Lung (tissue), 12 donors: ENCODE results near the gene IL17RD. TPM values are rescaled to one million over a fixed set of nuclear protein-coding genes. Genes with fewer than 3 reads are reported as not detected.
A peak's percentile ranks its signal among the peaks of the same experiment; 100 is the strongest.

Experiments
- ATAC-seq: fragments of 200-7000 bp; cut with Tn5 transposase; one replicate; pipeline ENCODE4 v1.9.1; 2020; ENCODE audit warnings: moderate number of reproducible peaks; ENCODE audit not compliant: insufficient read depth, low FRiP score
- DNase-seq, 3 donors: peaks; one replicate each; pipeline ENCODE4 v3.0.0-alpha.2; 2013 to 2017
- H3K27ac ChIP-seq, 2 donors: one replicate each; pipeline ENCODE4 v1.5.1; 2013; ENCODE audit warnings: mild to moderate bottlenecking in 2 of 2, moderate library complexity in 2 of 2, control low read depth in 1 of 2, inconsistent platforms in 1 of 2, low read depth in 1 of 2, low read length in 1 of 2
- H3K27me3 ChIP-seq, 3 donors: one replicate each; pipeline ENCODE4 v1.5.1; 2013; ENCODE audit warnings: low read length in 2 of 3; ENCODE audit not compliant: control insufficient read depth in 3 of 3, insufficient read depth in 3 of 3
- H3K36me3 ChIP-seq, 4 donors: one replicate each; pipeline ENCODE4 v1.5.1; 2013; ENCODE audit warnings: low read length in 4 of 4, mild to moderate bottlenecking in 1 of 4, moderate library complexity in 1 of 4; ENCODE audit not compliant: control insufficient read depth in 4 of 4, insufficient read depth in 4 of 4
- H3K4me1 ChIP-seq, 5 donors: one replicate each; pipeline ENCODE4 v1.5.1; 2013; ENCODE audit warnings: low read length in 5 of 5, mild to moderate bottlenecking in 2 of 5, moderate library complexity in 1 of 5; ENCODE audit not compliant: control insufficient read depth in 5 of 5, insufficient read depth in 5 of 5
- H3K4me3 ChIP-seq: one replicate; pipeline ENCODE4 v1.5.1; 2013; ENCODE audit warnings: mild to moderate bottlenecking, control low read depth, moderate library complexity
- H3K9ac ChIP-seq, 2 donors: one replicate each; pipeline ENCODE4 v1.5.1; 2013; ENCODE audit warnings: low read length in 2 of 2, control low read depth in 1 of 2; ENCODE audit not compliant: insufficient read depth in 1 of 2
- H3K9me3 ChIP-seq, 4 donors: one replicate each; pipeline ENCODE4 v1.5.1; 2013; ENCODE audit warnings: low read length in 3 of 4, mild to moderate bottlenecking in 1 of 4, moderate library complexity in 1 of 4; ENCODE audit not compliant: control insufficient read depth in 4 of 4, insufficient read depth in 3 of 4
- CTCF ChIP-seq: IDR thresholded peaks from 2 replicates; pipeline ENCODE4 v1.5.1; 2012; ENCODE audit warnings: mild to moderate bottlenecking; ENCODE audit errors: control extremely low read depth, extremely low read depth
- WGBS, 2 donors: extraction: QIAGEN DNeasy Blood & Tissue Kit; methylation state at CpG; one replicate each; pipeline ENCODE4 v1.1.7; 2013; 5-methylcytosine and 5-hydroxymethylcytosine counted together
- polyA plus RNA-seq, 2 donors: library from polyadenylated mRNA; stranded (reverse); fragments of 200-250 nt; gene quantifications; one replicate each; pipeline ENCODE4 v1.2.1, GENCODE V29; 2013
- total RNA-seq, 2 donors: library from RNA; depleted of rRNA in 1 of 2; stranded (reverse); fragments of >200 nt in 1 of 2; gene quantifications; one replicate each; pipeline ENCODE4 v1.2.1, GENCODE V29; 2014 to 2021
- donor health status: control.
- donor health status: control.
- donor health status: Bipolar disorder and iron deficiency.
- donor health status: healthy.
- donor health status: DM: yes; HTN: yes; CAD: no.

IL17RD gene
- total and polyA plus RNA-seq, 4 donors, result 0.22 to 4.8 (median 1.1) TPM

GRCh38 chr3:57095363-57095762, 69.8 kb downstream of the IL17RD start:
- peaks cover 0 to 24% (median under 1%) of the 10 kb centered on the region in 4 donors for H3K36me3 ChIP-seq
- ATAC-seq, result no peak
- no peak overlapping the region for H3K9ac ChIP-seq
- WGBS, 2 donors, result 96 to 98% methylated on average over 5 of the region's 5 CpGs
- H3K27me3 ChIP-seq, result no peaks in the 10 kb centered on the region
- H3K9me3 ChIP-seq, result no peaks in the 10 kb centered on the region
- H3K4me3 ChIP-seq, result no peak overlapping the region
- no peak for DNase-seq
- TF ChIP-seq CTCF, result no peak
- H3K27ac ChIP-seq, result no peak overlapping the region
- H3K4me1 ChIP-seq, result peaks cover 0 to 9% (median 3%) of the 10 kb centered on the region in 5 donors

- Histone ChIP-seq H3K9me3 (no peaks in the 10 kb centered on the region), H3K27me3 (no peaks in the 10 kb centered on the region), H3K4me3 (no peak overlapping the region), H3K27ac (no peak overlapping the region), H3K4me1 (peaks cover 0 to 9% (median 3%) of the 10 kb centered on the region in 5 donors), H3K36me3 (peaks cover 0 to 24% (median 0%) of the 10 kb centered on the region in 4 donors), H3K9ac (no peak overlapping the region)
- WGBS, 2 donors, result 80% methylated on average over 4 of the region's 4 CpGs
- no peak for TF ChIP-seq CTCF
- DNase-seq, result peak; percentile 48 to 77 (median 76)
- no peak for ATAC-seq
Observed at GRCh38 chr3:57094575-57094974, 70.6 kb downstream of the IL17RD start.

DNA sequence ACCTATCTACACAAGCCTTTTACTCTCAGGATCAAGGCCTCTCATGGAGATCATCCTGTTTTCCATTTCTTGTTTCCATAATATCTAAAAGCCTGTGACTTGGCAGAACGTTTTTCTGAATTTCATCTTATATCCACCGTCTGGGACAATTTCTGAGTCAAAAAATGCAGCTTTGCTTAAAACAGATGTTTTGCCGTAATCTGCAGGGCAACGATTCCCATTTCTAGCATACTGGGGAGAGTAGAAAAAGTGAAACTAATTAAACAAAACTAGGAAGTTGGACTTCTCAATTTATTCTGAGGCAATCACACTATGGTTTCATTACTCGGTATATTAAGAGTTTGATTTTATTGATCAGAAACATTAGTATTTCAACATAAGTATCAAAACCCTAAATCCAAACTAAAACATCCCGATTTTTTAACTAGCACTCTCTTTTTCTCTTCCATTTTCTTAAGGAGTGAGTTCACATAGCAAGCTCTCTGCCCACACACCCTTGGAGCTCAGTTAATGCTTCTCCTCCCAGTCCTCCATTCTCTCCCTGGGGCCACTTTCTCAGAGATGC, 71.1 kb downstream of the IL17RD start:
- no peak overlapping the region for H3K9ac ChIP-seq
- H3K27ac ChIP-seq, result no peak overlapping the region
- no peak for DNase-seq
- ATAC-seq, result no peak
- WGBS, 2 donors, result 59 to 71% methylated on average over 6 of the region's 6 CpGs
- H3K36me3 ChIP-seq, result peaks cover 0 to 23% (median 0%) of the 10 kb centered on the region in 4 donors
- H3K27me3 ChIP-seq, result no peaks in the 10 kb centered on the region
- H3K4me1 ChIP-seq, result peaks cover 0 to 9% (median 3%) of the 10 kb centered on the region in 5 donors
- TF ChIP-seq CTCF, result no peak
- H3K9me3 ChIP-seq, result no peaks in the 10 kb centered on the region
- H3K4me3 ChIP-seq, result no peak overlapping the region

GRCh38 chr3:57093489-57093888, 71.7 kb downstream of the IL17RD start:
- TF ChIP-seq CTCF, result no peak
- H3K36me3 ChIP-seq, result peaks cover 0 to 18% (median 0%) of the 10 kb centered on the region in 4 donors
- ATAC-seq, result no peak

More at GRCh38 chr3:57093489-57093888, 71.7 kb downstream of the IL17RD start:
- Histone ChIP-seq H3K27me3 (no peaks in the 10 kb centered on the region), H3K9me3 (no peaks in the 10 kb centered on the region), H3K4me1 (peaks cover 0 to 9% (median 3%) of the 10 kb centered on the region in 5 donors), H3K27ac (no peak overlapping the region), H3K9ac (no peak overlapping the region), H3K4me3 (no peak overlapping the region)
- DNase-seq, result no peak
